GM06990 (cell line): Measurements from ENCODE around the gene ZNF280D.

Source experiments
- DNase-seq: peaks from one replicate; pipeline ENCODE4 v3.0.0-alpha.2; 2011; ENCODE audit not compliant: insufficient read length; ENCODE audit errors: extremely low read depth
- H3K27me3 ChIP-seq: replicated peaks from 2 replicates; pipeline ENCODE4 v1.6.0; 2011; ENCODE audit warnings: low read length; ENCODE audit not compliant: control insufficient read depth, insufficient read depth
- H3K36me3 ChIP-seq: 2 replicates; pipeline ENCODE4 v1.5.1; 2011; ENCODE audit warnings: low read length; ENCODE audit not compliant: control insufficient read depth, insufficient read depth
- H3K4me3 ChIP-seq: replicated peaks from 2 replicates; pipeline ENCODE4 v1.5.1; 2011; ENCODE audit warnings: low read depth, mild to moderate bottlenecking, control low read depth, low read length
- CTCF ChIP-seq: IDR thresholded peaks from 2 replicates; pipeline ENCODE4 v1.5.1; 2011; ENCODE audit warnings: low read length, control low read depth, mild to moderate bottlenecking, inconsistent platforms; ENCODE audit not compliant: insufficient read depth, poor library complexity, severe bottlenecking

The ZNF280D gene

GRCh38 chr15:56653107-56653506 is 80.2 kb downstream of the ZNF280D start:
- Histone ChIP-seq H3K36me3 (peaks cover 3% of the 10 kb centered on the region), H3K27me3 (no peaks in the 10 kb centered on the region), H3K4me3 (no peak overlapping the region)
- DNase-seq, result no peak
- TF ChIP-seq CTCF, result no peak

DNA sequence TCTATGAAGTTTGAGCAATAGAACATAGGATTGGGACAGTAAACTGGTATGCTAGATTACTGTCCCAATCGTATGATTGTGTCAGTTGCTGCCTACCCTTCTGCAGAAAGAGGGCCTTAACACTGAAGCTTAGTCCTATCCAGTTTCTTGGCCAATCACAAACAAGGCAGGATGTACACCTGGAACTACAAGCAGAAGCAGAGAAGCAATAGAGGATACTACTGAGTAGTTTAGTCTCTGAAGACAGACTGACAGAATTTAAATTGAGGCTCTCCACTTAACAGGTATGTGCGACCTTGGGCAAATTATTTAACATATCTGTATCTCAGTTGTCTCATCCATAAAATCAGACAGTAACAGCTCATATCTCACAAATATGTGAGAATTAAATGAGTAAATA is 85.0 kb downstream of the ZNF280D start:
- peaks cover 3% of the 10 kb centered on the region for H3K36me3 ChIP-seq

GRCh38 chr15:56640549-56640948 is 92.8 kb downstream of the ZNF280D start:
- TF ChIP-seq CTCF, result no peak
- H3K27me3 ChIP-seq, result no peaks in the 10 kb centered on the region
- DNase-seq, result no peak
- H3K4me3 ChIP-seq, result no peak overlapping the region
- H3K36me3 ChIP-seq, result no peaks in the 10 kb centered on the region

More for the DNA sequence above, 85.0 kb downstream of the ZNF280D start:
- Histone ChIP-seq H3K4me3 (no peak overlapping the region), H3K27me3 (no peaks in the 10 kb centered on the region)
- TF ChIP-seq CTCF, result no peak
- DNase-seq, result no peak

- H3K4me3 ChIP-seq, result no peak overlapping the region
- no peak for DNase-seq
- TF ChIP-seq CTCF, result no peak
- no peaks in the 10 kb centered on the region for H3K36me3 ChIP-seq
- no peaks in the 10 kb centered on the region for H3K27me3 ChIP-seq
Measured at GRCh38 chr15:56640127-56640526, 93.2 kb downstream of the ZNF280D start.

GRCh38 chr15:56639631-56640030 is 93.7 kb downstream of the ZNF280D start:
- no peak for DNase-seq
- Histone ChIP-seq H3K27me3 (no peaks in the 10 kb centered on the region), H3K4me3 (no peak overlapping the region), H3K36me3 (no peaks in the 10 kb centered on the region)
- no peak for TF ChIP-seq CTCF

DNA sequence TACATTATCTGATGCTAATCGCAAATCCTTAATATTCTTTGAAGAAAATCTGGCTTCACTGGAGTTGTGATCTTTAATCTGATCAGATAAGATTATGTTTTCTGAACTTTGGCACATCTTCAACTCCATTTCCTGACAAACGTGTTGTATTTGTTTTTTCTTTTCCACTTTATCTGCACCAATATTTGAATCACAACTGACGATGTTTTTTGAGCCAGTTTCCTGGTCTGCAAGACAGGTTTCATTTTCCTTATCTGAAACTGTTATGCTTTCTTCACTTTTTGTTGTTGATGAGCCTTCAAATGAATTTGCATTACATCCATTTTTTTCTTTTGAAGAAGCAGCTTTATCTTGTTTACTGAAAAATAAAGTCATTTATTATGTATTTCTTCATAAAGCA is 101.5 kb downstream of the ZNF280D start:
- TF ChIP-seq CTCF, result no peak
- DNase-seq, result no peak
- H3K36me3 ChIP-seq, result no peaks in the 10 kb centered on the region
- H3K27me3 ChIP-seq, result no peaks in the 10 kb centered on the region
- no peak overlapping the region for H3K4me3 ChIP-seq
